NOMO-1 treated with dmso at 0.1 percent for 144 hours (cell line): ENCODE data around the gene CACNA1H.

ENCODE experiments used
- DNase-seq: peaks from one replicate; lab custom pipeline; 2025; ENCODE audit not compliant: unreplicated experiment; lab: John Stamatoyannopoulos, UW

The CACNA1H gene

GRCh38 chr16:1156055-1156982, 3.4 kb downstream of the CACNA1H start:
- DNase-seq = no peak

GRCh38 chr16:1156983-1157638, 4.2 kb downstream of the CACNA1H start:
- DNase-seq = no peak

- DNase-seq = no peak
These were observed 4.9 kb downstream of the CACNA1H start for GRCh38 chr16:1157639-1158455.

- no peak for DNase-seq
These were observed 5.8 kb downstream of the CACNA1H start for GRCh38 chr16:1158456-1159324.

- DNase-seq = no peak
These were observed 6.5 kb downstream of the CACNA1H start for GRCh38 chr16:1159325-1159972.

- DNase-seq = no peak
These were observed 7.3 kb downstream of the CACNA1H start for GRCh38 chr16:1159973-1160772.

GRCh38 chr16:1160773-1161348, 8.0 kb downstream of the CACNA1H start:
- DNase-seq = no peak

- DNase-seq = no peak
These were observed 10.0 kb downstream of the CACNA1H start for GRCh38 chr16:1162701-1163566.

GRCh38 chr16:1163567-1164055, 10.7 kb downstream of the CACNA1H start:
- no peak for DNase-seq

GRCh38 chr16:1164382-1164781, 11.5 kb downstream of the CACNA1H start:
- no peak for DNase-seq

- DNase-seq = no peak
These were observed 12.1 kb downstream of the CACNA1H start for GRCh38 chr16:1164975-1165374.

GRCh38 chr16:1165511-1165910, 12.6 kb downstream of the CACNA1H start:
- DNase-seq = no peak

GRCh38 chr16:1167276-1168107, 14.6 kb downstream of the CACNA1H start:
- DNase-seq = no peak

- no peak for DNase-seq
These were observed 15.9 kb downstream of the CACNA1H start for GRCh38 chr16:1168837-1169236.

- DNase-seq = no peak
These were observed 16.6 kb downstream of the CACNA1H start for GRCh38 chr16:1169285-1170075.

GRCh38 chr16:1170076-1170418, 17.1 kb downstream of the CACNA1H start:
- DNase-seq = no peak
